ENCODE data around the gene UVRAG.

Gene UVRAG

DNA sequence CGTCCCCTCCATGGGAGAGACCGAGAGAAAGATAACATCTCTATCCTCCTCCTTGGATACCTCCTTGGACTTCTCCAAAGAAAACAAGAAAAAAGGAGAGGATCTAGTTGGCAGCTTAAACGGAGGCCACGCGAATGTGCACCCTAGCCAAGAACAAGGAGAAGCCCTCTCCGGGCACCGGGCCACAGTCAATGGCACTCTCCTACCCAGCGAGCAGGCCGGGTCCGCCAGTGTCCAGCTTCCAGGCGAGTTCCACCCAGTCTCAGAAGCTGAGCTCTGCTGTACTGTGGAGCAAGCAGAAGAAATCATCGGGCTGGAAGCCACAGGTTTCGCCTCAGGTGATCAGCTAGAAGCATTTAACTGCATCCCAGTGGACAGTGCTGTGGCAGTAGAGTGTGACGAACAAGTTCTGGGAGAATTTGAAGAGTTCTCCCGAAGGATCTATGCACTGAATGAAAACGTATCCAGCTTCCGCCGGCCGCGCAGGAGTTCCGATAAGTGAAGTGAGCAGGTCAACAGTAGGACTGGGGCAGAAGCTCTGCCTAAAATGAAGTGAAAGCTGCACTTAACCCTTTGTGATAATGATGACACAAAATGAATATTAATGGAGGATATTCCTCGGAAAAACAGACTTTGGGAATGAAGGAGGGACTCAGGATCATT, 326.0 kb downstream of the UVRAG start:
- FAIRE-seq: no peak

DNA sequence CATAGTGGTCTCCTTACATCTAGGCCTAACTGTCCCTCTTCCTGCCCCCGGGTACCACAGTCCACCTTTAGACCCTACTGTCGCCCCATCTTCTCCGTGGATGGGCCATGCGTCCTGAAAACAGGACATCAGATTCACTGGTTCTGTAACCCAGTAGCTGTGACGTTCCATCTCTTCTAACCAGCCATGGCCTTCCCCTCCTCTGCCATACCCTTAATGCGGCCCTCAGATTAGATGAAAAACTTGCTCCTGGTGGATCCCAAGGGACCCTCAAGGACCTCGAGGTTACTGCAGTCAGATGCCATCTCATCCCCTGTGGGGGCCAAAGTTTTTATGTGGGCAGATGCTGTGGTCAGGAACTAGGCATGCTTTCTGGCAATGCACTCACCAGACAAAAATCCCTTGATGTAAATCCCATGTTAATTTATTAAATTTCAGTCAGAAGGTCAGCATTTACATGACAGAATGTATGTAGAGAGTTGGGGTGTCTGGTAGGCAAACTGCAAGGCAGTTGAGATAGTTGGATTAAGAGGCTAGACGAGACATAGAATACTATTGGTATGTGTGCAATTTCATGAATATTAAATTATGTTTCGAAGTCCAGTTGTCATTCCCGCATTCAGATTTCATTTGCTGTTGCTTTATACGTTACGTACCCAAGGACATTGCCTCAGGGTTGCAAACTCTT, 327.0 kb downstream of the UVRAG start:
- FAIRE-seq (no peak), DNase-seq (ENCODE audit: low spot score) (no peak)

More for the DNA sequence above, 326.0 kb downstream of the UVRAG start:
- no peak for DNase-seq (ENCODE audit: low spot score)

DNA sequence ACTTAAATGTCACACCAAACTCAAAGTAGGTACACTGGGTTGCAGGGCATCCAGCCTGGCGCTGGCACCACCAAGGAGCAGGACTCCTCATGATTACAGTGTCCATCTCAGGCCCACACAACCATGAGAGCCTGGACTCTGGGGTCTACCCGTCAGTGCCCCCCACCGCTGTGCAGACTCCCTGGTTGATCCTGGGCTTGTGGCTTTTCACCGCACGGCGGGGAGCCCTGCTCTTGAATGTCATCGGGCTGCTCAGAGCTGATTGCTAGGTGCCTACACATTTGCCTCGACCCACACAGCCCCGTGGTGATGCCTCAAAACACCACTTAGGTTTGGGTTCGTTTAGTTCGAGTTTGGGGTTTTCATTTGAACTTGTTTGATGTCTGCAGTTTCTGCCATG, 328.3 kb downstream of the UVRAG start:
- FAIRE-seq (no peak), DNase-seq (ENCODE audit: low spot score) (no peak)

DNA sequence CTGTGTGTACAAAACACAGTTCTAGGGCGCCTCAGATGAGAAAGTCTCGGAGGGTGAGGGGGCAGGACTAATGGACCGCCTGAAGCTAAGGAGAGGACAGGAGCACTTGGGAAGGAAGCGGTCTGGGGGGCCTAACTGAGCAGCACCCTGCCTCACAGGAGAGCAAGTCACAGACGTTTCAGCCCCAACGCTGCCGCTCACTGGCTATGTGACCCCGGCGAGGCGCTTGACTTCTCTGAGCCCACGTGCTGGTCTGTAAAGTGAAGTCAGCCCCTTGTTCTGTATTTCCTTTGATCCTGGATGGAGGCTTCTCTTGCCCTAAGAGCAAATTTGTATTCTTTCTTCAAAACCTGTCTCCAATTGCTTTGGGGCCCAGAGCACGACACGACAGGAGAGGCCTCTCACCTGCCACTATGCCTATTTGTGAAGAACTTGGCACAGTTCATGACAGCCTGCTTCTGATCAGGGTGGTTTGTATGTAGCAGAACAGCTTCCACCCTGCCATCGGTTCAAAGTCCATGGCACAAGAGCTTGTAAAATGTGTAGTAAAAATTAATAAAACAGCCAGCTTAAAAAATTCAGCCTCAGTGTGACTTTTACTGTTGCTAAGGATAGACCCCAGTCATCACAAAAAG, 332.2 kb downstream of the UVRAG start:
- no peak for DNase-seq (ENCODE audit: low spot score)
- FAIRE-seq: no peak

DNA sequence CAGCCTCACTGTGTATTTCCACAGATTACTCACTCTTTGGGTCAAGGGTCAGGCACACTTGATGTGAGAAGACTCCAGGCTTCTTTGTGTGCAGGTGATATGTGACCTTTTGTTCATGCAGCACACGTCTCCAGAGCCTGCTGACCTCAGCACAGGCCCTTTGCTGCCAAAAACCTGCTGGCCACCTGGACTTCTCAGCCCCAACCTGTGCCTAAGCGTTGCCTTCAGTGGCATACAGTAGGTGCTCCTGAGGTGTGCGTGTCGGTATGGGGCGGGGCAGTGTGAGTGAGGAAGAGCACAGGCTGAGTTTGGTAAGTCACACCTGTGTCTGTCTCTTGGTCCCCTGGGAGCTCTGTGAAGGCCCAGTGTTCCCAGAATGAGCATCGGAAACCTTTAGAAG, 333.2 kb downstream of the UVRAG start:
- DNase-seq (ENCODE audit: low spot score) (no peak), FAIRE-seq (no peak)

DNA sequence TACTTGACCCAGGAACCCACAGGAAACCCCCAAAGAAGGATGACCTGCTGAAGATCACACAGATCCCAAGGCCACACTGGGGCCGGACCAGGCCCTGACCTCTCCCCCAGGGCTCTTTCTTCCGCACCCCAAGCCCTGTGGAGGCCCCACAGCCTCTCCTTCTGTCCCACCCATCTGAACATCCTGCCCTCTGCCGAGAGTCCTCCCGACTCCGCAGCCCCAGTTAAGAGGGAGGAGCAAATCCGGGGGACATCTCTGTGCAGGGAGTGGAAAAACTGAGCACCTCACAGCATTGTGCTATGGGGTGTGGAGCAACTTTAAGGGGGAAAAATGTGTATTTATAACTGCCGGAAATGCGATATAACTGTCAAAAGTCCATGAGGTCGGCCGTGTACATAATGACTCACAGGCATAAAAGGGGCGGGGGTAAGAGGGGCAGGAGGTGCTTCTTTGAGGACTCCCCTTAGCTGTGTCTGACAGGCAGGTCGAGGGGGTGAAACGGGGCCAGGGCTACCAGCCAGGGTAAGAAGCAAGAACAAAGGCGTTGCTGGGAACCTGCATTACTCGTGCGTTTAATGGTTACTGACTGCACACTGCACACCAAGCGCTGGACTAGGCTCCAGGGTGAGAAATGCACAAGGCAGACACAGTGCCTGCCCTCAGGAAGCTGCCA, 334.1 kb downstream of the UVRAG start:
- FAIRE-seq: no peak
- no peak for DNase-seq (ENCODE audit: low spot score)

DNA sequence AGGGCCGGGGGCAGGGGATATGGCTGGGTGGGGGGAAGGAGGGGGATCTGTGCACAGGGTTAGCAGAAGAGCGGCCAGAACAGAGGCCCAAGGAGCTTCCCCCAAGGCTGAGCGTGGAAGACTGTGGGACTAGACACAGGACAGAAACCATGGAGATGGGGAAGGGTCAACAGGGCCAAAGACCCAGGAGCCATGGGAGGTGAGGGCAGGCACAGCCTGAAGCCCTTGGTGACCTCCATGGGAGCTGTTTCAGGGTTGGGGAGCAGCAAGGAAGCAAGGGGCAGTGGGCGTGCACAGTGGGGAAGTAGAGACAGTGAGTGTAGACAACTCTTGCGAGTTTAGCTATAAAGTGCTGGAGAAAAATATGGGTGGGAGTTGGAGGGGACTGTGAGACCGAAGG, 334.7 kb downstream of the UVRAG start:
- FAIRE-seq: no peak
- no peak for DNase-seq (ENCODE audit: low spot score)

DNA sequence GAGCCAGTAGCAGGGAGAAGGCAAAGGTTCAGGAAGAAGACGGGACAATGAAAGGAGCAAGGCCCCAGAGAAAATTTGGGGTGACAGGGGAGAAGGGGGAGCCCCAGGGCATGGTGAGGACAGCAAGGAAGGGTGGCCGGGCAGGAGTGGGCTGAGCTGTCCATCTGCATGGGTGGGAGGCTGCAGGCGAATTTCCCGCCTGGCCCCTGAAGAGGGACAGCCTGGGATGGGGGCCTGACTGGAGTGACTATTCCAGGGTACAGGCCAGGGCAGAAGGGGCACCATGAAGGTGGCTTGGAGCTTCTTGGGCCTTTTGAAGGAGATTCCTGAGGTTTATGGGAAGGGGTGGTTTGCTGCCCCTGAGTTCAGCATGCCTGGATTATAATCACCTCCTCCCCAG, 335.1 kb downstream of the UVRAG start:
- FAIRE-seq (no peak), DNase-seq (ENCODE audit: low spot score) (no peak)

DNA sequence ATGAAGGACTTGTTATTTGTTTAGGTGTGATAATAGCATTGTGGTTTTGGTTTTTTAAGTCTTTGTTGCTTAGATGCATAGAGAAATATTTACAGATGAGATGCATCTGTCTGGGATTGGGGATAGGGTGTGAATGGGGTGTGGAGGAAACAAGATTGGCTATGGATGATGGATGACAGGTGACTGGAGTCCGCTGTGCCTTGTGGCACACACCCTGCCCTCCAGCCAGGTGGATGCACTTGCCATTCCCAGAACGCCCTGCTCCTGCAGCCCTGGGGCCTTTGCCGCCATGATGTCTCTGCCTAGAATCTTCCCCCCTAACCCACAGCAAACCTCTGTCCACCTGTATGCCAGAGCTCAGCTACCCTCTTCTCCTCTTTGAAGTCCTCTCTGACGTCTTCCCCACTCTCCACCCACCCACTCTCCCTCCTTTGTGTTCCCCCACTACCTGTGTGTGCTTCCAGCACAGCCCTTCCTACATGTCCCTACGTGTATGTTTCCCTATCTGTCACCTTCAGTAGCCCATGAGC, 336.6 kb downstream of the UVRAG start:
- DNase-seq (ENCODE audit: low spot score): no peak
- FAIRE-seq: no peak

DNA sequence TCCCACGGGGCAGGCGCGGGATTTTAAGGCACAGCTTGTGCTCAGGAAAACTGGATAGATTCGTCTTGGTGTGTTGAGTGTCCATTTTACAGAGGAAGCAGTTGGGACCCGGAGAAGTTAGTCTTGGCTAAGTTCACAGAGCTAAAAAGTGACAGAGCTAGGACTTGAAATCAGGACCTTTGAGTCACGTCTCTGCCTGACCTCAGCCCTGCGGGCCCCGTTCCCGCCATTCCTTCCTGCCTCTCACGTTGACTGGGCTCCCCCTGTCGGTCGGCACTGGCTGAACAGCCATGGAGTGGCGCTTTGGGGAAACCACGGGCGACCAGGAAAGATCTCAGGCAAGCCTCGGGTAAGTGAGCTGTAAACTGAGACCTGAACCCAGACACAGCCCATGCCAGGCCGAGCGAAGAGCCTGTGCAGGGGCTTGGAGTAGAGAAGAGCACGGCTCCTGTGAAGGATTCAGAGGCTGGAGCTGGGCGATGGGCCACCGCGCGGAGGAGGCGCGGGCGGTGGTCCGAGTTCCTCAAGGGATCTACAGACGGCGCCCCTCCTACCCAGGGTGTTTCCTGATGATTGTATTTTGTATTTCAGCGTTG, 337.2 kb downstream of the UVRAG start:
- peak; percentile 60 for DNase-seq (ENCODE audit: low spot score)
- no peak for FAIRE-seq

DNA sequence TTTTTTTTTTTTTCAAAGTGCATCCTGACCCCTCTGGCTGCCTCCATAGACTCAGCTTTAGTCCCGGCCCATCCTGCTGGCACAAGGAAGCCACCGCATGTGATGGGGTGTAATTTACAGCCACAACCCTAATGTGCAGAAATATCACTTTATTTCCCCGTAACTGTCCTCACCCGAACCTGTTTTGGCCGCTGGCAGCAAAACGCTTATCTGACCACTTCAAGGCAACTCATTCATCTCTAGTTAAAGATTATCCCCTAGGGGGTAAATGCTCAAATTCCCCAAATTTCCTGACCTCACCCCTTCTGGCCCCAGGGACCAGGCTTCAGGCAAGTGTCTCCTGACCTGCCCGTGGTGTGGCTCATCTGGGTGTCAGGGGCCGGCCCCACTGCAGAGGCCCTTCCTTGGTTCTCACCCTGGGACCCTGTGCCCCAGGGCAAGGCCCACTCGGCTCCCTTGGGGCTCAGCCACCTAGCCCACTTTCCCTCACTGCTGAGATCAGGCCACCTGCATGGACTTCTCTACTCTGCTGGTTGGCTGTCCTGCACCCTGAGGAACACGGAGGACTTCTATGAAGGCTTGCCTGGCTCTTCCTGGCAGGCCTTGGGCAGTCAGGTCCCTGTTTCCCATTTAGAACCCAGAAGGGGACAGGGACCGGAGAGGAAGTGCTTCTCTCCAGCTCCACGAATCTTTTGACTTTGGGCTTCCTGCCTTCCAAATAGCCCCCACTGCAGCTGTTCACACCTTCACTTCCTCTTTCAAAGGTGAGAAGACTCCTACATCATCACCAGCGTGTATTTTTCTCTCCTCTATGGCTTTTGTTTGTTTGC, 337.9 kb downstream of the UVRAG start:
- no peak for DNase-seq (ENCODE audit: low spot score)
- no peak for FAIRE-seq

DNA sequence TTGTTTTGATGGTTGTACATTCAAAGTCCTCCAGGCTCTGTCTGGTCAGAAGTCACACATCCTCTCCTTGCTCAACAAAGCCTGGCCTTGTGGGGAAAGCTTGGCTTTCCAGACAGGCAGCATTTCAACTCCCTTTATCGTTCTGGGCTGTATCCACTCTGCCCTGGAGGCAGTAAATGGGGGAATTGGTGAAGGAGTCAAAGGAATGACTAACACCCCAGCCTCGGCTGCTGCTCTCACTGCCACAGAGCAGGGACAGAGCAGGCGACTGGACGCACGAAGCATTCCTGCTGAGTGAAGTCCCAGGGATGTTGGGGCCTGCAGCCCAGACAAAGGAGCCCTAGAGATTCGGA, 338.5 kb downstream of the UVRAG start:
- FAIRE-seq (no peak), DNase-seq (ENCODE audit: low spot score) (no peak)

DNA sequence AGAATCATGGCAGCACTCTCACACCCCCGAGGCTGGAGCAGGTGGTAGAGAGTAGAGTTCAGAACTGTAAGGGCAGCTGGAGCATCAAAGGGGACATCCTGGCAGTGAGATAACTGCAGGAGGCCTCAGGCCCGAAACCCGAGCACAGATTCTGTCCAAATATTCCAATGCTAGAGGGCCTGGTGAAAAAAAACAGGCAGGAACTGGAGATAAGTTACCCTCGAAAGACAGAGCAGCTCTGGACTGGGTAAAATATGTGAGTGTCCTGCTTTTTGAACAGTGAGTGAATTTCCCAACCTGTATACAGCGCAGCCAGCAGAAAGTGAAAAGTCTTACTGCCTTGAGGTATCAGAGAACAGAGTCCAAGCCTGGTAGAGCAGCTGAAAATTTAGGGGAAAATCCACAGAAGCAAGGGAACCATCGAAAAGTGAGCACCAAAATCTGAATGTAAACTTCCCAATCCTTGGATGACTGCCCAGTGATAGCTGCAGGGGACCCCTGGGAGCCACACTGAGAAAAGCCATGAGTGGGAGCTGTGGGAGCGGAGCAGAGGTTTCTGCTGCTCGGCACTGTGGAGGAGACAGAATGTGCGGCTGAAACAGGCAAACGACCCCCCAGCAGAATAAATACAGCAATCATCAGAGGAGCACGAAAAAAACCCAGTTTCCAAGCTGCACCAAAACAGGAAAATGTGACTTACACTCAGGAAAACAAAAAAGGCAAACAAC, 340.7 kb downstream of the UVRAG start:
- FAIRE-seq (no peak), DNase-seq (ENCODE audit: low spot score) (no peak)

DNA sequence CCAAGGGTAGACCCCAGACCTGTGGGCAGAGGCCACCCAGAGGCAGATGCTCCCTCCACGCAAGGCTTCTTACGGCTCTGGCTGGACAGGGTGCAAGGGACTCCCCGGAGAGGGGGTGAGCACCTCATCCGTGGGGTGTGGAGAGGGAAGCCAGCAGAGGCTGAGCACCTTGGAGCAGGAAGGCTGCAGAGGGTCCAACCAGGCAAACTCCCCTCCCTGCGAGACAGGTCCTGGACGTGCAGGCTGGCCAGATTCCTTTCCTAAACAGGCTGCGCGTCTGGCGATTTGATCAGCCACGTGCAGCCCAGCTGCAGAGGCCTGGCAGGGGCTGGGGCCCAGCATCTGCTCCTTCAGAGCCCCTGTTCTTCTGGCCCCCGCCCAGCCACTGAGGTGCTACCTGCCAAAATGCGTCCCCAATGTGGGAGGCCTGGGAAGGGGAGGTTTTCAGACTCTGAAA, 342.0 kb downstream of the UVRAG start:
- FAIRE-seq (no peak), DNase-seq (ENCODE audit: low spot score) (no peak)

DNA sequence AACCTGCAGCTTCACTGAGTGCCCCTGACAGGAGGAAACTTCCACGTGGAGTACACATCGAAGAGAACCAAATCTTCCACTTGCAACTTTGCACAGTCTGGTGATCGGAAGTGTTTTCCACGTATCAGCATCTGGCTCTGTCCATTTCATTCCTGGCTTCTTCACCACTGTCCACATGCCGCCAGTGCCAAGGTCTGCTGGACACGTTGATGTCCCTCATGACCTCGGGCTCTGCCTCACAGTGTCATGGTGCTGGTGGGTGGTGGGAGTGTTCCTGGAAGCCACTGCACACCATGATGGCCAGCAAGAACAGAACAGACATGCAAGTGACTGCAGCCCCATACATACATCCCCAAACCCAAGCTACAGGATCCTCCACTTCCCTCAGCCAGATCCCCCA, 342.9 kb downstream of the UVRAG start:
- DNase-seq (ENCODE audit: low spot score) (no peak), FAIRE-seq (no peak)

DNA sequence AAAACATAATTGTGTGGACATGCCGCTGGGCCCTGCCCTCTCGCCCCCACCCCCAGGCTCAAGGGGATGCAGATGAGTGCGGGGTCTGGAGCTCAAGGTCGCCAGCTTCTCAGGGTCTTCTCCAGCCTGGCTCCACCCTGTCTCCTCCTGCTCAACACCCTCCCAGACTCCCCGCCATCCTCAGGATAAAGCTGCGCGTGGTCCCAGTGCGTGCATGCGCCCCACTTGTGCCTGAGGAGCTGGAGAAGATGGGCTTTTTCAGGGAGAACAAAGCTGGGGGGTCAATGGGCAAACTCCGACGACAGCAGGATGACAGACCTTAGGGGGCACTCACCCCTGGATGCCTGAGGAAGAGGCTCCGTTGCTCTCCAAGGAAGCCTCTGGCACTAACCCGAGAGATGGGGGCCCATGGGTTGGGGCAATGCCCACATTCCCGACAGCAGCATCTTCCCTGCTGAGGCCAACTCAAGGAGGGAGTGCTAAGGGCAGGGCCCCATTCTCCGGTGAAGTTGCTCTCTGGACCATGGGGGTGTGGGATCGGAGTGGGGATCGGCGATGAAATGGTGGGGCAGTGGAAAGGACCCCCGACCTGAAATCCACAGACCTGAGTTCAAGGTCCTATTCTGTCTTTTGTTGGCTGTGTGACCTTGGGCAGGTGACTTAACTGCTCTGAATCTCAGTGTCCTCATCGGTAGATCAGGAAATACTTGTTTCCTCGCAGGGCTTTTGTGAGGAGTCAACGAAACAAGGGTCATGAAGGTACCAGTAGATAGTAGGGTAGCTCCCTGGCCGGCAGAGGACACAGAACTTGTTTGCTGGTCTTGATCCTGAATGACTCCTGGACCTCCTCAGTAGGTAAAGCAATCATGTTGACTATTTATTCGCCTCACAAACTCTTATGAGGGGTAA, 343.6 kb downstream of the UVRAG start:
- FAIRE-seq: no peak
- no peak for DNase-seq (ENCODE audit: low spot score)

DNA sequence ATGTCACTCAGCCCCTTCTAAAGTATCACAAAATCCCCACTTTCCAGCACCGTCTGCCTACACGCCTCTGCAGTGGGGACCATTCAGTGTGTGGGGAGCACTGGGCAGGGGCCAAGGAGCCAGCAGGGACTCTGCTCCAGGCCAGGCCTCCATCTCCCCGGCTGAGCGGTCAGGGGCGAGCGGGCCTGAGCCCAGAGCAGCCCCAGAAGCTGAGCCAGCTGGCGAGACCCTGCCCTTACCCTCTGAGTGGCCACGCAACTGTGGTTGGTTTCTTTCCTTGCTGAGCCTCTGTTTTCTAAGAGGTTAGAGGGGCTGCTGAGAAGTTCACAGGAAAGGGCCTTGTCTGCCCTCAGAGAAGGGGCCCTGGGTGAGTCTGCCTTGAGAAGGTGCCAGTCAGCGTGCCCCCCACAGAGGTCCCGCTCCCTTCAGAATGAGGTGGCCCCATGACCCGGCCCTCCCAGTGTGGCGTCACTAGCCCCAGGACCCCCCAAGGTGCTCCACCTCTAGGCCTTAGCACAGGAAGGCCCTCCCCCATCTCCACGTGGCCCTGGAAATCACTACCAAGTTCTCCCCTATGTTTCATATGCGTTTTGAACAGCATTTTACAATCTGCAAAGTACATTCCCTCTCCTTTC, 344.4 kb downstream of the UVRAG start:
- no peak for FAIRE-seq
- no peak for DNase-seq (ENCODE audit: low spot score)

DNA sequence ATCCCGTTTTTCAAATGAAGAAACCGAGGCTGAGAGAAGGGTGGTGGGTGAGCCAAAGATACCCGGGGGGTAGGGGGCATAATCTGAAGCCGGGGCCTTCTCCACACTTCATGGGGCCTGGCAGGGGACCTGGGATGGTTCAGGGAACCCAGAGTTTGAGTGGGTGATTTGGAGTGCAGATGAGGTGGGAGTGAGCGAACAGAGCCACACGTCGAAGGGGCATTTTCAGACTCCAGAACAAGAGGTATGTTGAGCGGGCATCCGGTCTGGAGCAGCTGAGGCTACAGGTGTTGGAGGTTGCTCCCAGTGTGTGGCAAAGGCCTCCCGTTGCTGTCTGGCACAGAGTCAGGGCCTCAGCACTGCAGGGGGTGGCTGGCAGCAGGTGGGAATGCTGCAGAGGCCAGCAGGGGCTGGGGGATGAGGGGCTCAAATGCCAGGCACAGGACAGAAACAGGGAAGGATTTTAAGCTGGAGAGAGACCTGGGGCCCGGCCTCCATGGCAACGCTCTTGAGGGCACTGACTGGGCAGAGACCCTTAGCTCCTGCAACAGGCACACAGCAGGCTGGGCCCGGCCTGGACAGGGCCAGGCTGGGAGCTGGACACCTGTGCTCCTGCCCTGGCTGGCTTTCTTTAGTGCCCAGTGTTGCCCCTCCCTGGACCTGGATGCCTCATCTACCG, 345.1 kb downstream of the UVRAG start:
- FAIRE-seq: no peak
- no peak for DNase-seq (ENCODE audit: low spot score)

Measured in RCC 7860 (cell line).